Epithelial cell of prostate (primary cell): ENCODE data around the gene WNK2.

Source experiments
- DNase-seq: peaks from one replicate; pipeline ENCODE4 v3.0.0-alpha.2; 2011; ENCODE audit warnings: low read depth, low spot score
- H3K27ac ChIP-seq: fragments of 450-650 bp; 2 replicates; pipeline ENCODE4 v1.5.1; 2017; ENCODE audit warnings: mild to moderate bottlenecking

WNK2 gene

GRCh38 chr9:93261735-93262523, 78.0 kb downstream of the WNK2 start:
- no peak for DNase-seq
- H3K27ac ChIP-seq, result no peak overlapping the region

- H3K27ac ChIP-seq, result no peak overlapping the region
- DNase-seq, result no peak
Measured at GRCh38 chr9:93262537-93263310, 78.8 kb downstream of the WNK2 start.

- no peak for DNase-seq
- no peak overlapping the region for H3K27ac ChIP-seq
Measured at GRCh38 chr9:93263334-93264229, 79.6 kb downstream of the WNK2 start.

GRCh38 chr9:93264338-93265125, 80.6 kb downstream of the WNK2 start:
- no peak for DNase-seq
- H3K27ac ChIP-seq, result no peak overlapping the region

- DNase-seq, result no peak
- no peak overlapping the region for H3K27ac ChIP-seq
Measured at GRCh38 chr9:93265301-93265971, 81.5 kb downstream of the WNK2 start.

GRCh38 chr9:93265972-93266371, 82.0 kb downstream of the WNK2 start:
- no peak overlapping the region for H3K27ac ChIP-seq
- DNase-seq, result no peak

GRCh38 chr9:93266521-93267001, 82.6 kb downstream of the WNK2 start:
- no peak overlapping the region for H3K27ac ChIP-seq
- DNase-seq, result no peak

- DNase-seq, result no peak
- no peak overlapping the region for H3K27ac ChIP-seq
Measured at GRCh38 chr9:93267091-93267541, 83.2 kb downstream of the WNK2 start.

- DNase-seq, result no peak
- H3K27ac ChIP-seq, result no peak overlapping the region
Measured at GRCh38 chr9:93267681-93268505, 84.0 kb downstream of the WNK2 start.

GRCh38 chr9:93268551-93269314, 84.8 kb downstream of the WNK2 start:
- DNase-seq, result no peak
- H3K27ac ChIP-seq, result no peak overlapping the region

GRCh38 chr9:93270976-93271375, 87.0 kb downstream of the WNK2 start:
- DNase-seq, result no peak
- H3K27ac ChIP-seq, result no peak overlapping the region

- no peak for DNase-seq
- no peak overlapping the region for H3K27ac ChIP-seq
Measured at GRCh38 chr9:93276973-93277372, 93.0 kb downstream of the WNK2 start.

- no peak overlapping the region for H3K27ac ChIP-seq
- no peak for DNase-seq
Measured at GRCh38 chr9:93278144-93278543, 94.2 kb downstream of the WNK2 start.

GRCh38 chr9:93280661-93281259, 96.8 kb downstream of the WNK2 start:
- DNase-seq, result no peak
- no peak overlapping the region for H3K27ac ChIP-seq

- no peak overlapping the region for H3K27ac ChIP-seq
- DNase-seq, result no peak
Measured at GRCh38 chr9:93286252-93287188, 102.6 kb downstream of the WNK2 start.

GRCh38 chr9:93287189-93287552, 103.2 kb downstream of the WNK2 start:
- no peak for DNase-seq
- H3K27ac ChIP-seq, result no peak overlapping the region
